MM.1S (cell line): ENCODE results near the gene USP50.

Experiments used
- DNase-seq: peaks from one replicate; pipeline ENCODE4 v3.0.0-alpha.2; 2015
- H2AFZ ChIP-seq: fragments of 300-600 bp; sonication (generic); 2 replicates; pipeline ENCODE4 v1.6.0; 2016; ENCODE audit warnings: antibody characterized with exemption, low read length
- H3F3A ChIP-seq: fragments of 300-600 bp; sonication (generic); 2 replicates; pipeline ENCODE4 v1.6.1; 2016; ENCODE audit warnings: mild to moderate bottlenecking, antibody characterized with exemption, low read length, moderate library complexity, mixed read lengths; ENCODE audit not compliant: insufficient read depth
- H3K27ac ChIP-seq: fragments of 300-600 bp; sonication (generic); 2 replicates; pipeline ENCODE4 v1.5.1; 2016; ENCODE audit warnings: mild to moderate bottlenecking, low read length
- H3K27me3 ChIP-seq: fragments of 300-600 bp; sonication (generic); replicated peaks from 2 replicates; pipeline ENCODE4 v1.6.0; 2016; ENCODE audit warnings: low read length; ENCODE audit not compliant: insufficient read depth
- H3K36me3 ChIP-seq: fragments of 300-600 bp; sonication (generic); replicated peaks from 2 replicates; pipeline ENCODE4 v1.6.1; 2016; ENCODE audit warnings: mild to moderate bottlenecking, low read length, mixed read lengths; ENCODE audit not compliant: insufficient read depth
- H3K4me1 ChIP-seq: fragments of 300-600 bp; sonication (generic); 2 replicates; pipeline ENCODE4 v1.6.1; 2016; ENCODE audit warnings: low read length, mixed read lengths
- H3K4me2 ChIP-seq: fragments of 300-600 bp; sonication (generic); 2 replicates; pipeline ENCODE4 v1.6.0; 2016; ENCODE audit warnings: low read depth, low read length
- H3K4me3 ChIP-seq: fragments of 300-600 bp; sonication (generic); 2 replicates; pipeline ENCODE4 v1.5.1; 2016; ENCODE audit warnings: low read length, mixed read lengths
- H3K79me2 ChIP-seq: fragments of 300-600 bp; sonication (generic); 2 replicates; pipeline ENCODE4 v1.6.1; 2016; ENCODE audit warnings: mixed run types, low read length, mixed read lengths
- H3K9ac ChIP-seq: fragments of 300-600 bp; sonication (generic); 2 replicates; pipeline ENCODE4 v1.6.1; 2016; ENCODE audit warnings: low read length, mixed read lengths
- H3K9me2 ChIP-seq: fragments of 300-600 bp; sonication (generic); replicated peaks from 2 replicates; pipeline ENCODE4 v1.6.1; 2016; ENCODE audit warnings: mild to moderate bottlenecking, low read length, mixed read lengths; ENCODE audit not compliant: insufficient read depth
- H3K9me3 ChIP-seq: fragments of 300-600 bp; sonication (generic); replicated peaks from 2 replicates; pipeline ENCODE4 v1.6.1; 2016; ENCODE audit warnings: mild to moderate bottlenecking, low read length, mixed read lengths; ENCODE audit not compliant: insufficient read depth
- H4K20me1 ChIP-seq: fragments of 300-600 bp; sonication (generic); 2 replicates; pipeline ENCODE4 v1.6.1; 2016; ENCODE audit warnings: mild to moderate bottlenecking, low read length, moderate library complexity, mixed read lengths; ENCODE audit not compliant: insufficient read depth
- CTCF ChIP-seq: fragments of 300-600 bp; sonication (generic); IDR thresholded peaks from 2 replicates; pipeline ENCODE4 v1.5.1; 2016; ENCODE audit warnings: antibody characterized with exemption, low read length, mixed read lengths
- EZH2 ChIP-seq: fragments of 300-600 bp; sonication (generic); optimal IDR thresholded peaks from 2 replicates; pipeline ENCODE3; 2017; ENCODE audit warnings: low read depth, mild to moderate bottlenecking, antibody characterized with exemption, low read length, mixed read lengths
- EZH2phosphoT487 ChIP-seq: fragments of 300-600 bp; sonication (generic); IDR thresholded peaks from 2 replicates; pipeline ENCODE4 v1.6.1; 2018; ENCODE audit warnings: antibody characterized with exemption, low read length

Gene USP50

DNA sequence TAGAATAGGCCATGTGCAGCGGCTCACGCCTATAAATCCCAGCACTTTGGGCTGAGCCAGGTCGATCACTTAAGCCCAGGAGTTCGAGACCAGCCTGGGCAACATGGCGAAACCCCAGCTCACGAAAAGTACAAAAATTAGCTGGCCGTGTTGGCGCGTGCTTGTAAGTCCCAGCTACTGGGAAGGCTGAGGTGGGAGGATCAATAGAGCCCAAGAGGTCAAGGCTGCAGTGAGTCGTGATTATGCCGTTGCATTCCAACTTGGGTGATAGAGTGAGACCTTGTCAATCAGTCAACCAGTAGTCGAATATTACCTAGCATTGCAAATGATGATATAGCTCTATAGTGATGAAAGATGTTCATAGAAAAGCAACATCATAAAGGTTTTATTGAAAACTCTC lies 70.3 kb downstream of the USP50 start:
- no peaks in the 10 kb centered on the region; the same call in none of the 2 replicates for H3K36me3 ChIP-seq
- no peaks in the 10 kb centered on the region for H3K9me3 ChIP-seq
- no peaks in the 10 kb centered on the region for H4K20me1 ChIP-seq
- no peak for TF ChIP-seq CTCF
- no peak for TF ChIP-seq EZH2phosphoT487
- TF ChIP-seq EZH2, result no peak
- H3K79me2 ChIP-seq, result no peaks in the 10 kb centered on the region
- H3K9me2 ChIP-seq, result no peaks in the 10 kb centered on the region
- H3K27me3 ChIP-seq, result no peaks in the 10 kb centered on the region
- H3K4me1 ChIP-seq, result no peaks in the 10 kb centered on the region
- no peak overlapping the region for H3K27ac ChIP-seq
- H3K4me2 ChIP-seq, result no peak overlapping the region
- H3K4me3 ChIP-seq, result no peak overlapping the region
- no peak overlapping the region for H2AFZ ChIP-seq
- DNase-seq, result no peak
- H3K9ac ChIP-seq, result no peak overlapping the region
- H3F3A ChIP-seq, result no peaks in the 10 kb centered on the region

DNA sequence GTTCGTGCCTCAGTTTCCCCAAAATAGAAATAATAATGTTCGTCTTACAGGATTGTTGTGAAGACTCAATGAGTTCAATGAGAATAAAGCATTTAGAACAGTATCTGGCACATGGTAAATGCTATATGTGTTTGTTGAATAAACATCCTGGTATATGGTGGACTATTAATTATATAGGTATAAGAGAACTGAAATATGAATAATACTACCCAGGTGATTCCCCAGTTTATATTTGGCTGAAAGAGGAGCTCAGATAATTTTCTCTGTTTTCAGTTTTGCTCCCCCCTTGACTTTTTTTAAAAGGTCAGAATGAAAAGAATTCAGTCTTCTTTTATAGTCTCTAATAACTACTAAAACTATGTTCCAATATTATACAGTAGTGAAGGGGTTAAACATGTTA lies 75.4 kb downstream of the USP50 start:
- Histone ChIP-seq H3K4me2 (no peak overlapping the region), H3K27me3 (no peaks in the 10 kb centered on the region), H3K9me3 (no peaks in the 10 kb centered on the region), H2AFZ (no peak overlapping the region), H3K9me2 (no peaks in the 10 kb centered on the region), H3K4me3 (no peak overlapping the region), H3K4me1 (no peaks in the 10 kb centered on the region), H3K27ac (no peak overlapping the region), H3K9ac (no peak overlapping the region), H3F3A (no peaks in the 10 kb centered on the region), H3K36me3 (no peaks in the 10 kb centered on the region; the same call in 1 of the 2 replicates), H3K79me2 (no peaks in the 10 kb centered on the region), H4K20me1 (no peaks in the 10 kb centered on the region)
- no peak for DNase-seq
- TF ChIP-seq CTCF (no peak), EZH2phosphoT487 (no peak), EZH2 (no peak)

DNA sequence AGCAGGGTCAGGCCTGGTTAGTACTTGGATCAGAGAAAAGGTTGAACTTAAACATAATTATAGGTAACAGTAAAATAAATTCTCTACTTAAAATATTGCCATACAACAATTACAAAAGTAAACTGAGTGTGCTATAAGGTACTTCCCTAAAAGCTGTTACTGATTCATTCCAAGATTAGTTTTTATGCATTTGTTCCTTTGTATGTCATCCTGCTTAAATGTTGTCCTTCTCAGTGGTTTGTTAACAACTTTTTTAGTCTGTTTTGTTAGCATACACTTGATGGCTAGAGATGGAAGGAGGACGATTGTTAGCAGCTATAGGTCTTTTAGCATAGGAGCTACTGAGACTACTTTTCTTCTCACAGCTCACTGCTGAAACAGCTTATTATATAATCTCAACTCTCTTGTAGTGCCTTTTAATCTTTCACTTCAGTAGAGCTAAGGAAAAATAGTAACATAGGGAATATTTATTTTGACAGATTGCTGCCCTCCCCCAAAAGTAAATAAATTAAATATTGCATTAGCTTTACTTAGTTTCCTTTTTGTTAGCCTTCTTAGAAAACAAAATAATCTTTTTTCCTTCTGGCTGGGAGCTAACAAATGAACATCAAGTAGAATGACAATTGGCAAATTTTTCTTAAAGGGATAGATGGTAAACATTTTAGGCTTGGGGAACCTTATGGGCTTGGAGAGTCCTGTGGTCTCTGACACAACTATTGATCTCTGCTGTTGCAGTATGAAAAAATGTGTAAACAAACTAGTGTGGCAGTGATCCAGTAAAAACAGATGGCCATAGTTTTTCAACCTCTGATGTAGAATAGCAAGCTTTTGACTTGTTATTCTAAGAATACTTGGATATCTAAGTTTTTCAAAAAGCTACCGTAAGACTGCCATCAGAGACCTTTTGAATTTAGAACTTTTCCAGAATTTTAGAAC lies 82.8 kb downstream of the USP50 start:
- no peak overlapping the region for H3K4me2 ChIP-seq
- H3F3A ChIP-seq, result no peaks in the 10 kb centered on the region
- H3K27me3 ChIP-seq, result no peaks in the 10 kb centered on the region
- no peak overlapping the region for H3K4me3 ChIP-seq
- H3K9ac ChIP-seq, result no peak overlapping the region
- no peaks in the 10 kb centered on the region for H4K20me1 ChIP-seq
- no peak overlapping the region for H2AFZ ChIP-seq
- H3K9me2 ChIP-seq, result no peaks in the 10 kb centered on the region
- H3K27ac ChIP-seq, result no peak overlapping the region
- H3K36me3 ChIP-seq, result peaks cover 4% of the 10 kb centered on the region
- no peaks in the 10 kb centered on the region for H3K79me2 ChIP-seq
- TF ChIP-seq EZH2phosphoT487 (no peak), EZH2 (no peak), CTCF (no peak)
- H3K4me1 ChIP-seq, result no peaks in the 10 kb centered on the region
- H3K9me3 ChIP-seq, result no peaks in the 10 kb centered on the region
- no peak for DNase-seq
